Trophoblast cell (in vitro differentiated cells and primary cell): Measurements from ENCODE around the gene CMTM2.
"Not testable (repeated sequence)": the region's sequence is repeated elsewhere in the genome, so short reads cannot be mapped to it uniquely, and the experiment has no call there.

Source experiments
- DNase-seq, 2 donors: peaks; one replicate each; pipeline ENCODE4 v3.0.0-alpha.2; 2016
- H2AFZ ChIP-seq: 2 replicates; pipeline ENCODE4 v1.6.1; 2013; ENCODE audit warnings: low read length, moderate library complexity, mild to moderate bottlenecking; ENCODE audit not compliant: insufficient read depth, poor library complexity
- H2AK5ac ChIP-seq: 2 replicates; pipeline ENCODE4 v1.6.1; 2013; ENCODE audit warnings: mild to moderate bottlenecking, low read length
- H2BK120ac ChIP-seq: 2 replicates; pipeline ENCODE4 v1.6.1; 2013; ENCODE audit warnings: low read length, mild to moderate bottlenecking, moderate library complexity; ENCODE audit not compliant: insufficient read depth, poor library complexity
- H2BK12ac ChIP-seq: 2 replicates; pipeline ENCODE4 v1.6.1; 2013; ENCODE audit warnings: mild to moderate bottlenecking, low read length, moderate library complexity
- H2BK5ac ChIP-seq: 2 replicates; pipeline ENCODE4 v1.6.1; 2013; ENCODE audit warnings: low read length, low read depth, moderate library complexity, mild to moderate bottlenecking; ENCODE audit not compliant: poor library complexity
- H3K14ac ChIP-seq: 2 replicates; pipeline ENCODE4 v1.6.1; 2013; ENCODE audit warnings: mild to moderate bottlenecking, low read length
- H3K18ac ChIP-seq: 2 replicates; pipeline ENCODE4 v1.6.1; 2013; ENCODE audit warnings: mild to moderate bottlenecking, low read length
- H3K23ac ChIP-seq: 2 replicates; pipeline ENCODE4 v1.6.1; 2013; ENCODE audit warnings: low read length
- H3K27ac ChIP-seq: 2 replicates; pipeline ENCODE4 v1.5.1; 2013; ENCODE audit warnings: low read depth, mild to moderate bottlenecking, inconsistent platforms, low read length, moderate library complexity
- H3K27me3 ChIP-seq: 2 replicates; pipeline ENCODE4 v1.6.1; 2013; ENCODE audit warnings: inconsistent platforms, mild to moderate bottlenecking, low read length, moderate library complexity; ENCODE audit not compliant: insufficient read depth
- H3K36me3 ChIP-seq, 2 experiments: 1 replicate in 1 of 2; 2 replicates in 1 of 2; pipeline ENCODE4 v1.6.1; 2013; ENCODE audit warnings: low read length in 2 of 2, mild to moderate bottlenecking in 2 of 2, moderate library complexity in 1 of 2; ENCODE audit not compliant: insufficient read depth in 2 of 2, control insufficient read depth in 1 of 2
- H3K4ac ChIP-seq: 2 replicates; pipeline ENCODE4 v1.6.1; 2013; ENCODE audit warnings: low read depth, mild to moderate bottlenecking, low read length, moderate library complexity
- H3K4me1 ChIP-seq, 2 experiments: 1 replicate in 1 of 2; 2 replicates in 1 of 2; pipeline ENCODE4 v1.6.1; 2013; ENCODE audit warnings: low read length in 2 of 2, mild to moderate bottlenecking in 2 of 2, moderate library complexity in 1 of 2; ENCODE audit not compliant: insufficient read depth in 2 of 2, control insufficient read depth in 1 of 2
- H3K4me2 ChIP-seq: 2 replicates; pipeline ENCODE4 v1.6.1; 2013; ENCODE audit warnings: inconsistent platforms, mild to moderate bottlenecking, low read length, moderate library complexity
- H3K4me3 ChIP-seq: 2 replicates; pipeline ENCODE4 v1.5.1; 2013; ENCODE audit warnings: mild to moderate bottlenecking, low read depth, low read length, inconsistent platforms
- H3K79me1 ChIP-seq: one replicate; pipeline ENCODE4 v1.6.1; 2013; ENCODE audit warnings: low read length
- H3K79me2 ChIP-seq: 2 replicates; pipeline ENCODE4 v1.6.1; 2013; ENCODE audit warnings: low read length, mild to moderate bottlenecking; ENCODE audit not compliant: control insufficient read depth, insufficient read depth, poor library complexity
- H3K9ac ChIP-seq: 2 replicates; pipeline ENCODE4 v1.6.1; 2013; ENCODE audit warnings: mild to moderate bottlenecking, low read length
- H3K9me3 ChIP-seq: 2 replicates; pipeline ENCODE4 v1.6.1; 2013; ENCODE audit warnings: low read depth, mild to moderate bottlenecking, control low read depth, inconsistent platforms, low read length; ENCODE audit not compliant: insufficient read depth
- H4K12ac ChIP-seq: 2 replicates; pipeline ENCODE4 v1.6.1; 2013; ENCODE audit warnings: low read depth, mild to moderate bottlenecking, low read length, moderate library complexity
- H4K8ac ChIP-seq: 2 replicates; pipeline ENCODE4 v1.6.1; 2013; ENCODE audit warnings: low read depth, mild to moderate bottlenecking, low read length, moderate library complexity
- H4K91ac ChIP-seq: one replicate; pipeline ENCODE4 v1.6.1; 2013; ENCODE audit warnings: low read depth, mild to moderate bottlenecking, low read length, moderate library complexity
- WGBS: extraction: QIAGEN DNeasy Blood & Tissue Kit; methylation state at CpG from one replicate; pipeline ENCODE4 v1.1.7; 2013; ENCODE audit warnings: missing lambda C conversion rate; ENCODE audit not compliant: insufficient read length, insufficient coverage; ENCODE audit errors: extremely low coverage; 5-methylcytosine and 5-hydroxymethylcytosine counted together

Gene CMTM2

DNA sequence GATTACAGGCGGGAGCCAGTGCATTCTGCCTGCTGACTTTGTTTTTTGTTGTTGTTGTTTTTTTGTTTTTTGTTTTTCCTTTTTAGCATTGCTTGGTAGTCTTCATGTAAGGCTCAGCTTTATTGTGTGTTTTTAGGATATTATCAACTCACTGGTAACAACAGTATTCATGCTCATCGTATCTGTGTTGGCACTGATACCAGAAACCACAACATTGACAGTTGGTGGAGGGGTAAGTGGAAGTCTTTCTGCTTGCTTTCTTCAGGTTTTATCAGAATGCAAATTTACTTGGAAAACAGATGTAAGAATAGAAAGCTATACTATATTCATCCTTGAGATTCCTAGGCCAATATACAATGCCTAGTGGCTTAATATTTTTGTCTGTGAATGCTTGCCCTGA lies 16.3 kb upstream of the CMTM2 start:
- H3K18ac ChIP-seq = no peak overlapping the region
- H2BK120ac ChIP-seq = no peak overlapping the region
- H3K79me1 ChIP-seq = no peaks in the 10 kb centered on the region
- no peak overlapping the region for H4K91ac ChIP-seq
- no peak overlapping the region for H3K9ac ChIP-seq
- DNase-seq = no peak
- H3K4me3 ChIP-seq = no peak overlapping the region
- H2BK12ac ChIP-seq = no peak overlapping the region
- no peak overlapping the region for H3K14ac ChIP-seq
- no peak overlapping the region for H4K8ac ChIP-seq
- no peak overlapping the region for H2BK5ac ChIP-seq
- no peak overlapping the region for H2AFZ ChIP-seq
- peaks cover 6 to 8% of the 10 kb centered on the region in 2 experiments for H3K36me3 ChIP-seq
- peaks cover 0 to 2% of the 10 kb centered on the region in 2 experiments for H3K4me1 ChIP-seq
- no peaks in the 10 kb centered on the region for H3K79me2 ChIP-seq
- no peak overlapping the region for H3K4ac ChIP-seq
- no peak overlapping the region for H4K12ac ChIP-seq
- H3K23ac ChIP-seq = no peak overlapping the region
- no peak overlapping the region for H3K27ac ChIP-seq
- H3K9me3 ChIP-seq = no peaks in the 10 kb centered on the region
- no peak overlapping the region for H3K4me2 ChIP-seq
- H3K27me3 ChIP-seq = no peaks in the 10 kb centered on the region
- no CpG with 5 or more reads among the region's 2 CpGs for WGBS
- H2AK5ac ChIP-seq = no peak overlapping the region

DNA sequence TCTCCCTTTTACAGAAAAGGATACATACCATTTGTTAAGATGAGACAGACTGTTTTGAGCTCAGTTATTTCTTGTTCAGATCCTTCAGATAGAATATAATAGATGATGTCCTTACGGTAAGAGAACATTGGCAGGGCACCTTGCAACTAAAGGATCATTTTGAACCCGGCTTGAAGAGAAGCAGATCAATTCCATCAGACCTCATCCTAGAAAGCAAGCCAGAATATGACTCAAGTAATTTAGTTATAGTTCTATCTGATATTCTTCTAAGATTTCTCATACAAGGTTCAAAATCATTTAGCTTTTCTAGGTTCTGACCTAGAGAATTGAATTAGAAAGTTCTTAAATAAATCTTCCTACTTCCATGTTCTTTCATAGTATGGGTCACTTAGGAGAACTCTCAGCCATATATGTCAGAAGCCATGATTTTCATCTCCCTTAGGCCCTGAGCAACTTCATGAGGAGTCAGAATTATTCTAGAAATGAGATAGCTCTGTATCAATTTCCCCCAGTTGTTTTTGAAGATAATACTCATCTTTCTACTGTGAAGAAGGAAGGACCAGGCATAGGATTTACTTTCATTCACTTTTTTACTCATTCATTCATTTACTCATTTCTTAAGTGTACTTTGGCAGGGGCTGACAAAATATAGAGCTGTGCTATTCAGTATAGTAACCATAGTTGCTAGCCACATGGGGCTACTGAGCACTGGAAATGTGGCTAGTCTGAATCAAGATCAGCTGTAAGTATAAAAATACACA lies 15.5 kb upstream of the CMTM2 start:
- no peak overlapping the region for H3K4ac ChIP-seq
- no peak overlapping the region for H2BK5ac ChIP-seq
- no peak overlapping the region for H3K23ac ChIP-seq
- H3K27me3 ChIP-seq = no peaks in the 10 kb centered on the region
- H3K4me1 ChIP-seq = peaks cover 0 to 2% of the 10 kb centered on the region in 2 experiments
- H3K18ac ChIP-seq = no peak overlapping the region
- H4K8ac ChIP-seq = no peak overlapping the region
- no peak overlapping the region for H3K14ac ChIP-seq
- no peaks in the 10 kb centered on the region for H3K79me2 ChIP-seq
- H3K4me2 ChIP-seq = no peak overlapping the region
- no peaks in the 10 kb centered on the region for H3K79me1 ChIP-seq
- no peak overlapping the region for H3K4me3 ChIP-seq
- WGBS = no CpG with 5 or more reads among the region's 2 CpGs
- no peak overlapping the region for H2BK120ac ChIP-seq
- H2AK5ac ChIP-seq = no peak overlapping the region
- H4K12ac ChIP-seq = no peak overlapping the region
- H3K9ac ChIP-seq = no peak overlapping the region
- H2AFZ ChIP-seq = no peak overlapping the region
- no peak overlapping the region for H3K27ac ChIP-seq
- H4K91ac ChIP-seq = no peak overlapping the region
- no peaks in the 10 kb centered on the region for H3K9me3 ChIP-seq
- no peak for DNase-seq
- H2BK12ac ChIP-seq = no peak overlapping the region
- peaks cover 6 to 8% of the 10 kb centered on the region in 2 experiments for H3K36me3 ChIP-seq

- no peak within 1 kb of the TSS for H2BK5ac ChIP-seq
- no peak within 1 kb of the TSS for H3K4me3 ChIP-seq
- H3K9ac ChIP-seq = no peak within 1 kb of the TSS
- no CpG with 5 or more reads among the region's 54 CpGs for WGBS
- no peak within 1 kb of the TSS for H3K27ac ChIP-seq
- H4K8ac ChIP-seq = no peak within 1 kb of the TSS
- H3K23ac ChIP-seq = no peak within 1 kb of the TSS
- no peak within 1 kb of the TSS for H3K14ac ChIP-seq
- no peak within 1 kb of the TSS for H4K12ac ChIP-seq
- H3K4me2 ChIP-seq = no peak within 1 kb of the TSS
- no peaks in the 10 kb centered on the region for H3K79me1 ChIP-seq
- no peak within 1 kb of the TSS for H3K18ac ChIP-seq
- H4K91ac ChIP-seq = no peak within 1 kb of the TSS
- no peaks in the 10 kb centered on the region for H3K27me3 ChIP-seq
- no peak within 1 kb of the TSS for H2BK120ac ChIP-seq
- no peak within 1 kb of the TSS for H2AK5ac ChIP-seq
- peaks cover 6 to 8% of the 10 kb centered on the region in 2 experiments for H3K36me3 ChIP-seq
- H2BK12ac ChIP-seq = no peak within 1 kb of the TSS
- H3K4me1 ChIP-seq = peaks cover 0 to 2% of the 10 kb centered on the region in 2 experiments
- no peak for DNase-seq
- no peak within 1 kb of the TSS for H3K4ac ChIP-seq
- H3K79me2 ChIP-seq = no peaks in the 10 kb centered on the region
- H3K9me3 ChIP-seq = no peaks in the 10 kb centered on the region
- no peak within 1 kb of the TSS for H2AFZ ChIP-seq
These were observed 13.0 kb upstream of the CMTM2 start, which contains the start of gene CMTM1 for GRCh38 chr16:66566051-66566901. Gene CMTM1 (plus strand): TSS chr16:66566439. CDS start chr16:66566514, 75 bp downstream.

GRCh38 chr16:66567270-66567669 lies 12.0 kb upstream of the CMTM2 start:
- not testable (repeated sequence) for H3K4ac ChIP-seq, H3K14ac ChIP-seq, H3K27me3 ChIP-seq, H4K8ac ChIP-seq, H3K4me3 ChIP-seq, H3K9ac ChIP-seq, H2BK5ac ChIP-seq, H3K18ac ChIP-seq, H3K9me3 ChIP-seq, H3K36me3 ChIP-seq, H2AFZ ChIP-seq, H2BK120ac ChIP-seq, DNase-seq, H3K23ac ChIP-seq, H3K27ac ChIP-seq, H3K4me2 ChIP-seq, H4K12ac ChIP-seq, H2AK5ac ChIP-seq, H3K79me2 ChIP-seq, H3K79me1 ChIP-seq, H3K4me1 ChIP-seq, H2BK12ac ChIP-seq, H4K91ac ChIP-seq
- no CpG with 5 or more reads among the region's 3 CpGs for WGBS
